Prostate gland (tissue), 2 donors: Measurements from ENCODE around the gene GULP1.

Experiments used
- CTCF ChIP-seq, 4 experiments: fragments of 200-600 bp in 2 of 4; fragments of 450-650 bp in 2 of 4; sonication (generic) in 2 of 4; IDR thresholded peaks; 1 replicate in 3 of 4; 2 replicates in 1 of 4; pipeline ENCODE4 v1.5.1; 2016 to 2019; ENCODE audit warnings: antibody characterized with exemption in 4 of 4, mild to moderate bottlenecking in 2 of 4, moderate library complexity in 2 of 4
- POLR2AphosphoS5 ChIP-seq: sonication (generic); formaldehyde crosslinking; IDR thresholded peaks from one replicate; pipeline ENCODE4 v1.6.1; 2017; ENCODE audit warnings: antibody characterized with exemption

GRCh38 chr2:188627471-188627870, 335.8 kb downstream of the GULP1 start:
- no peak for TF ChIP-seq CTCF (IDR thresholded peaks at IDR 0.05)
- no peak for TF ChIP-seq POLR2AphosphoS5
